Measurements from ENCODE around the gene STARD3. TPM values are rescaled to one million over a fixed set of nuclear protein-coding genes. Genes with fewer than 3 reads are reported as not detected.

The STARD3 gene
- total and polyA plus RNA-seq, 2 of the 13 experiments (the other 11 are each of a cell fraction or from before 2014, with no cell fraction given), result 34.6 to 100 TPM

- TF ChIP-seq EHMT2 (IDR thresholded peaks at IDR 0.05; ENCODE audit: borderline replicate concordance, low read depth, low read length) (no peak), GPBP1L1 (CRISPR knock-in tag; IDR thresholded peaks at IDR 0.05) (no peak), ZBTB40 (IDR thresholded peaks at IDR 0.05) (no peak), ZBTB40 (CRISPR knock-in tag; IDR thresholded peaks at IDR 0.05) (peak; percentile 66; the same call in 1 of the 2 replicates), TCF7L2 (IDR thresholded peaks at IDR 0.05; ENCODE audit: low read depth, low read length) (no peak), U2AF2 (IDR thresholded peaks at IDR 0.05; ENCODE audit: low read depth, low read length) (no peak), MXD1 (CRISPR knock-in tag; IDR thresholded peaks at IDR 0.05) (no peak), FOXP1 (IDR thresholded peaks at IDR 0.05) (peak; percentile 98), FOXP1 (CRISPR knock-in tag; IDR thresholded peaks at IDR 0.05) (peak; percentile 99), ZNF362 (CRISPR knock-in tag; IDR thresholded peaks at IDR 0.05; ENCODE audit: borderline replicate concordance) (no peak; the same call in 1 of the 2 replicates), E2F5 (CRISPR knock-in tag; conservative IDR thresholded peaks at IDR 0.05) (no peak)
Observed at GRCh38 chr17:39702901-39703893, 66.3 kb downstream of the STARD3 start (continued).

All from HepG2 (cell line).